GM19452 (cell line): ENCODE results near the gene COA1.
"Not testable (repeated sequence)": the region's sequence is repeated elsewhere in the genome, so short reads cannot be mapped to it uniquely, and the experiment has no call there.

Experiments
- ATAC-seq: cut with Tn5 transposase; IDR thresholded peaks from one replicate; pipeline ENCODE4 v1.9.1; 2021; ENCODE audit not compliant: unreplicated experiment

Gene COA1

GRCh38 chr7:43729214-43729923 lies at the start of gene COA1:
Gene COA1, minus strand, starts transcription at chr7:43729523. Its CDS starts 80,909 bp downstream, at chr7:43648614.
- ATAC-seq: peak; percentile 84

DNA sequence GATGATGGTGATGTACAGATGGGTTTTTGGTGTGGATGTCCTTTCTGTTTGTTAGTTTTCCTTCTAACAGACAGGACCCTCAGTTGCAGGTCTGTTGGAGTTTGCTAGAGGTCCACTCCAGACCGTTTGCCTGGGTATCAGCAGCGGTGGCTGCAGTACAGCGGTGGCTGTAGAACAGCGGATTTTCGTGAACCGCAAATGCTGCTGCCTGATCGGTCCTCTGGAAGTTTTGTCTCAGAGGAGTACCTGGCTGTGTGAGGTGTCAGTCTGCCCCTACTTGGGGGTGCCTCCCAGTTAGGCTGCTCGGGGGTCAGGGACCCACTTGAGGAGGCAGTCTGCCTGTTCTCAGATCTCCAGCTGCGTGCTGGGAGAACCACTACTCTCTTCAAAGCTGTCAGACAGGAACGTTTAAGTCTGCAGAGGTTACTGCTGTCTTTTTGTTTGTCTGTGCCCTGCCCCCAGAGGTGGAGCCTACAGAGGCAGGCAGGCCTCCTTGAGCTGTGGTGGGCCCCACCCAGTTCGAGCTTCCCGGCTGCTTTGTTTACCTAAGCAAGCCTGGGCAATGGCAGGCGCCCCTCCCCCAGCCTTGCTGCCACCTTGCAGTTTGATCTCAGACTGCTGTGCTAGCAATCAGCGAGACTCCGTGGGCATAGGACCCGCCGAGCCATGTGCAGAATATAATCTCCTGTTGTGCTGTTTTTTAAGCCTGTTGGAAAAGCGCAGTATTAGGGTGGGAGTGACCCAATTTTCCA lies 49.1 kb upstream of the COA1 start:
- not testable (repeated sequence) for ATAC-seq

GRCh38 chr7:43775255-43775654 lies 45.9 kb upstream of the COA1 start:
- ATAC-seq: not testable (repeated sequence)

DNA sequence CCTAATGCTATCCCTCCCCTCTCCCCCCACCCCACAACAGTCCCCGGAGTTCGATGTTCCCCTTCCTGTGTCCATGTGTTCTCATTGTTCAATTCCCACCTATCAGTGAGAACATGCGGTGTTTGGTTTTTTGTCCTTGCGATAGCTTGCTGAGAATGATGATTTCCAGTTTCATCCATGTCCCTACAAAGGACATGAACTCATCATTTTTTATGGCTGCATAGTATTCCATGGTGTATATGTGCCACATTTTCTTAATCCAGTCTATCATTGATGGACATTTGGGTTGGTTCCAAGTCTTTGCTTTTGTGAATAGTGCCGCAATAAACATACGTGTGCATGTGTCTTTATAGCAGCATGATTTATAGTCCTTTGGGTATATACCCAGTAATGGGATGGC lies 43.9 kb upstream of the COA1 start:
- ATAC-seq: not testable (repeated sequence)

DNA sequence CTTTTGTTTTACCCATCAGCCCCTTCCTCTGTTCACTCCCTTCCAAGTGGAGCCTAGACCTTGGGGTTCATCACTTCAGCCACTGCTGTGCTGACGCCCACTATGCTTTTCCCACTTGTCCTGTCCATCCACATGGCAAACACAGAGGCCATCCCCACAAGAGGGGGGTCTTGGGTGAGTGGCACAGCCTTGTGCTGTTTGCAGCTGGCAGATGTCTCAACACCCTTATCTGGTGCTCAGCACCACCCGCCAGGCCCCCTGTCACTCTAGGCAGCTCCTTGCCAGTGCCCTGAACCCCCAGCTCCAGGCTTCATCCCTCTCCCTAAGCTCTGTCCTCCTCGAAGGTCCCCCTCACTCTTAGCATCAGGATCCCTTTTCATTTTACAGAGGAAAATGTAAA lies 42.2 kb upstream of the COA1 start:
- ATAC-seq: no peak

GRCh38 chr7:43771128-43771527 lies 41.8 kb upstream of the COA1 start:
- no peak for ATAC-seq

DNA sequence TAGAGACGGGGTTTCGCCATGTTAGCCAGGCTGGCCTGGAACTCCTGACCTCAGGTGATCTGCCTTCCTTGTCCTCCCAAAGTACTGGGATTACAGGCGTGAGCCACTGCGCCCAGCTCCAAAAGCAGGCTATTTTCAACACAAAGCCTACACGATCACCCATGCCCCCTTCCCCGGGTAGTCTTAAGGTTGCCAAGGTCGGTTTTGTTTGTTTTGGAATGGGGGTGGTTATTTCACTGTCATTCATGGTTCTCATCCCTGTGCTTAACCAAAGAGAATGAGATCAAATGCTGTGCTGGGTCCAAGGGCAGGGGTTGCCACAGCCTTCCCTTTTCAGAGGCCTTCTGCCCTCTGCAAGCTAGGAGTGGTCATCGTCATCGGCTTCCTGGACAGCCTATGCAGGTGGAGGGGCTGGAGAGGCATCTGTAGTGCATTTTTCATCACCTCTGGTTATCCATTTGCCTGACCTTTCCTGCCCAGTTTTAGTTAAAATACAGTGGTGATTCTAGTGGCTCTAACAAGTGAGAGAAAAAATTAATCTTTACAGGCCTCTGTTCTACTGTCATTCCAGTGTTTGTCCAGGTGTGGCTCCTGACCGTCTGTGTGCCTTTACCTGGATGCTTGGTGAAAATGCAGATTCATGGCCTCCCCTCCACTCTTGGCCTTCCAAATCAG lies 40.6 kb upstream of the COA1 start:
- no peak for ATAC-seq

DNA sequence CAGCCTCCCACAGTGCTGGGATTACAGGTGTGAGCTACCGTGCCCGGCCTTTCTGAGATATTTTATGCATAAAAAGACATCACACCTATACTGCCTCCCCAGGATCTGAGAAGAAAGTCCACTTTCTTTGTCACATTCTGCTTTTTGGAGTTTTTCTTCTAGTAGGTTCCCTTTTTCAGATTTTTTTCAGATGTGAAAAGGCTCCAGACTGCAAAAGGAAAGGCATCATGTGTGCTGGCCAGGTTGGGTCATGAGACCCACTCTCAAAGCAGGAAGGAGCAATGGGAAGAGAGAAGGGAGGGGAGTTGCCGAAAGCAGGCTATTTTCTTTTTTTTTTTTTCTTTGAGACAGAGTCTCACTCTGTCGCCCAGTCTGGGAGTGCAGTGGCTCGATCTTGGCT lies 40.0 kb upstream of the COA1 start:
- no peak for ATAC-seq

DNA sequence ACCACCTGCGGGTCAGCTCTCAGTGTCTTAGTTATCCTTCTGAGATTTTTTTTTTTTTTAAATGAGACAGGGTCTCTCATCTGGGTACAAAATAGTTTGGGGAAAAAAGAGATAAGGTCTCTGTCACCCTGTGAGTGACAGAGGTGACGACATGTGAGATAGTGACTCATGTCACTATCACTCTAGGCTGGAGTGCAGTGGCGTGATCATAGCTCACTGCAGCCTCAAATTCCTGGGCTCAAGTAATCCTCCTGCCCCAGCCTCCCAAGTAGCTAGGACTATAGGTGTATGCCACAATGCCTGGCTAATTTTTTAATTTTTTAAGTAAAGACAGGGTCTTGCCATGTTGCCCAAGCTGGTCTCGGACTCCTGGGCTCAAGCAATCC lies 39.6 kb upstream of the COA1 start:
- no peak for ATAC-seq

DNA sequence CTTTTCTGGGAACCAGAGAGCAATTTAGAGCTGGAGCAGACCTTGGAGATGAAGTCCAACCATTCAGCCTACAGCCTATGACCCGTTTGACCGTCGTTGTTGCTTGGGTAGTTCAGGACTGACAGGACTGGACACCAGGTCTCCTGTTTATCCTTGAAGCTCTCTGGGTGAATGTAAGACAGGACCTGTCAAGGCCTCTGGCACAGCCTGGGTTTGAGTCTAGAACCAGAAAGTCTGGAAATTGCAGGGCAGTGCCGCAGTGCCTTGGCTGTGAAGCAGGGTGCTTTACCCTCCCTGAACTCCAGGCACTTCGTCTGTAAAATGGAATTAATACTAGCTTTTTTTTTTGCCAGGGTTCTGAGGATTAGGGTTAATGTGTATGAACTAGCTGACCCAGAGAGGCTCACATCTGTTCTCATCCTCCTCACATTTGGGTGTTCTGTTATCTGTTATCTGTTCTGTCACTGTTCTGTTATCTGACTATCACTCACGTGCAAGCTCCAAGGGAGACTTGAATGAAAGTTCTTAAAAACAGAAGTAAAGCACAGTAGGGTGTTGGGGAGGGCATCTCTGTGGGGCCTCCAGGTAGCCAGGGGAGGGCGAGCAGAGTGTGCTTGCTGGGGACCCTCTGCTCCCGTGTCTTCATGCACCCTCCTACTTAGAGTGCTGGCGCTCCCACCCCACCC lies 39.0 kb upstream of the COA1 start:
- ATAC-seq: no peak

- ATAC-seq: no peak
Measured at GRCh38 chr7:43767311-43767710, 38.0 kb upstream of the COA1 start.

DNA sequence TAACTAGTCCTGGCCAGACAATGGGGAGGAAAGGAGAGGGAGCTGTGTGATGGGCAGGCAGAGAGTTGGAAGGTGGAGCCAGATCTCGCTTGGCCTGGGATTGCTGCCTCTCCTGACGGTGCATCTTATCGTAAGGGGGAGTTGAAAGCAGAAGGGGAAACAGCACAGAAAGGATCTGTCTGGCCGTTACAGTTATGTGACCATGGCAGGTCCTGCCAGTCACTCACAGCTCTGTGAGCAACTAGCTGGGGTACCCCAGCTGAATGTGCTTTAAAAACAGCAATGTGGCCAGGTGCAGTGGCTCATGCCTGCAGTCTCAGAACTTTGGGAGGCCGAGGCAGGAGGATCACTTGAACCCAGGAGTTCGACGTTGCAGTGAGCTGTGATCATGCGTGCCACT lies 37.2 kb upstream of the COA1 start:
- ATAC-seq: no peak

- no peak for ATAC-seq
Measured at GRCh38 chr7:43764807-43765491, 35.6 kb upstream of the COA1 start.

DNA sequence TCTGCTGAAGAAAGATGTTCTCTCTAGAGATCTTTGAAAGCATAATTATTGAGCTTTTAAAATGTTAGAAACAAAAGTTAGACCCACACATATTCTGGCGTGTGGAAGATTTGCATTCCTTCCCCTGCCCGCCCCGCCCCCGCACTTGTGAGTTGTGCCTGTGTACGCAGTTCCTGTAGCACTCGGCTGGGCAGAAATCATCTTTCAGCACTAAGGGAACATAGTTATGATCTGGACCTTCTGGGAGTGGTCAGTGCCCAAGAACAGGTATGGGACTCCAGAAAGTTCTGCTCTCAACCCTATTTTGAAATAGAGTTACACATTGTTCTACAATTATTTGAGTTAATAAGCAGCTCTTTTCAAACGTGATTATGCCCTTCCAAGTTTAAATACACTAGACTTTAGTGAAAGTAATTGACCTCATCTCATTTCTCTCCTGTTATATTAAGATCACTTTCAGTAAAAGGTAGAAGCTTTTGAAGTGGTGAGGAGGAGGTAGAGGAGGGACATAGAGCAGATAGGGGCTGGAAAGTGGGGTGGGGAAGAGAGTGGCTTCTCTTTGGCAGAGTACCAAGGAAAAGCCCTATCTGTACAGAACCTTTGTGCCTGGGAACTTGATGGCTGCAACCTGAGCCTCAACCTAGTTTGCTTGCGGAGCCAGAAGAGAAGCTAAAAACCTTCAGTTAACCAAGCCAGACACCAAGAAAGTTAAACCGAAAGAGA lies 34.9 kb upstream of the COA1 start:
- ATAC-seq: no peak

DNA sequence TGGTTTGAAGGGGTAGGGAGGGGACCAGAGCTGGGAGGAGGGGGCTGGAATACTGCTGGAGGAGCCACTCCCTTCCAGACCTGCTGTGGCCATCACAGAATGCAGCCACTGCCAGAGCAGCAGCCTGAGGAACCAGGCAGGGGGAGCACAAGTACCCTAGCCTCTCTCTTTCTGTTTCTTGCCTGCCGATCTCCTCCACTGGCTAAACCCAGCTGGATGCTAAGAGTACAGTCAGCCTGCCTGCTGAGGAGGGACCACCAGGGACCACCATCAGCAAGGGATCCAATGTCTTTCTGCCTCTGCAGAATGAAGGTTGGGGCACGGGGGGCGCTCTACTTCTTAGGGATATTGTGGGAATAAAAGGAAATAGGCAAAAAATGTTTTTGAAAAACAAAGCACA lies 33.9 kb upstream of the COA1 start:
- ATAC-seq: no peak

DNA sequence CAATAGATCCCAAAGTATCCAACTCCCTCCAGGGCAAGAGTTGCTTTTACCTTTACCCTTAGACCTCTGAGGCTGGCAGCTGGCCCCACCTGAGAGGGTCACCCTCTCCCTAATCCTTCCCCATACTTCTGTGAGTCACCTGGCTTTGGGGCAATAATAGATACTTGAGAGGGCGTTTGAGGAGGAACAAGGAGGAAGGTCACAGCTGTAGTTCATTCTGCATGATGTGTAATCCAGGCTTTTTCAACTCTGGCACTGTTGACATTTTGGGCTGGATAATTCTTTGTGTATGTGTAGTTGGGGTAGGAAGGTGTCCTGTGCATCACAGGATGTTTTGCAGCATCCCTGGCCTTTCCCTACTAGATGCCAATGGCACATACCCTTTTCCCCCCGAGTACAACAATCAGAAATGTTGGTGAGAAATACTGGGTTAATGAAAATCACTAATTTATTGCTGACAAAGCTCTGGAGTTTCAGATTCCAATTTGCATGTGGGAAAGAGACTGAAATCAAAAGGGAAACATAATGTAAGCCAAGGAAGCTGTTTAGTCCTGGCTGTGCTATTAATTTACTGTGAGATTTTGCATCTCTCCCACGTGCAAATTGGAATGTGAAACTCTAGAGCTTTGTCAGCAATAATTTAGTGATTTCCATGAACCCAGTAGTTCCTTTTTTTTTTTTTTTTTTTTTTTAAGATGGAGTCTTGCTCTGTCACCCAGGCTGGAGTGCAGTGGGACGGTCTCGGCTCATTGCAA lies 32.8 kb upstream of the COA1 start:
- no peak for ATAC-seq

GRCh38 chr7:43761382-43761781 lies 32.1 kb upstream of the COA1 start:
- no peak for ATAC-seq

DNA sequence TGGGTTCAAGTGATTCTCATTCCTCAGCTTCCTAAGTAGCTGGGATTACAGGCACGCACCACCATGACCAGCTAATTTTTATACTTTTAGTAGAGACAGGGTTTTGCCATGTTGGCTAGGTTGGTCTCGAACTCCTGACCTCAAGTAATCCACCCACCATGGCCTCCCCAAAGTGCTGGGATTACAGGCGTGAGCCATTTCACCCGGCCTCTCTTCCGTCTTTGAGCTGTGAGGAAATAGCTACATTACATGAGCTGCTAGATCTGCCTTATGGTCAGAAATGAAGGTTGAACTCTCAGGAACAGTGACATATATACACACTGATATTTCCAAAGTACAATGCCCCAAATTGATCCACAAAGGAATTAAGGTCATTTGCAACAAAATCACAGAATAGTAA lies 31.5 kb upstream of the COA1 start:
- no peak for ATAC-seq

- ATAC-seq: peak; percentile 62
Measured at GRCh38 chr7:43758822-43759683, 29.7 kb upstream of the COA1 start.
